WTC11 (cell line): ENCODE results near the gene COL5A2. TPM values are rescaled to one million over a fixed set of nuclear protein-coding genes. Genes with fewer than 3 reads are reported as not detected.

ENCODE experiments used
- ATAC-seq: fragments of 200-7000 bp; cut with Tn5 transposase; 2 replicates; pipeline ENCODE4 v1.10.0; 2021; ENCODE audit warnings: mild to moderate bottlenecking, moderate library complexity
- CTCF ChIA-PET: fragments of 300-600 bp; sonication (Branson Sonifier 250); formaldehyde crosslinking; loops from one replicate; lab custom pipeline; 2021; ENCODE audit warnings: antibody characterized with exemption; lab: Charles Lee
- POLR2A ChIA-PET: fragments of 350-600 bp; sonication (Branson Sonifier 250); formaldehyde crosslinking; loops from one replicate; lab custom pipeline; 2021; ENCODE audit warnings: antibody characterized with exemption; lab: Charles Lee
- DNase-seq: peaks from one replicate; pipeline ENCODE4 v3.0.0; 2021; ENCODE audit warnings: low spot score
- H3K27ac Mint-ChIP-seq: 2 replicates; pipeline ENCODE4 v1.8.0; 2021; ENCODE audit warnings: mixed read lengths
- H3K27me3 Mint-ChIP-seq: 2 replicates; pipeline ENCODE4 v1.8.0; 2021; ENCODE audit warnings: low read depth, mild to moderate bottlenecking, moderate library complexity, mixed read lengths
- H3K36me3 Mint-ChIP-seq: 2 replicates; pipeline ENCODE4 v1.8.0; 2021; ENCODE audit warnings: mixed read lengths
- H3K4me1 Mint-ChIP-seq: 2 replicates; pipeline ENCODE4 v1.8.0; 2022; ENCODE audit warnings: mixed read lengths
- H3K4me3 Mint-ChIP-seq: 2 replicates; pipeline ENCODE4 v1.8.0; 2021; ENCODE audit warnings: mild to moderate bottlenecking, moderate library complexity, mixed read lengths
- H3K9me3 Mint-ChIP-seq: 2 replicates; pipeline ENCODE4 v1.8.0; 2021; ENCODE audit warnings: mixed read lengths
- EMX1 ChIP-seq: fragments of 250-450 bp; sonication (Bioruptor Pico); IDR thresholded peaks from 2 replicates; pipeline ENCODE4 v1.8.0; 2021; ENCODE audit warnings: mild to moderate bottlenecking
- GRHL2 ChIP-seq: fragments of 250-450 bp; sonication (Bioruptor Pico); IDR thresholded peaks from 2 replicates; pipeline ENCODE4 v1.8.0; 2022; ENCODE audit warnings: mild to moderate bottlenecking, moderate library complexity; ENCODE audit not compliant: insufficient replicate concordance, severe bottlenecking
- JAZF1 ChIP-seq: fragments of 250-450 bp; sonication (Bioruptor Pico); IDR thresholded peaks from 2 replicates; pipeline ENCODE4 v1.9.0; 2021; ENCODE audit warnings: moderate library complexity, mild to moderate bottlenecking, inconsistent platforms
- JUN ChIP-seq: sonication (generic); formaldehyde crosslinking; IDR thresholded peaks from 2 replicates; pipeline ENCODE4 v1.8.0; 2023; ENCODE audit warnings: mild to moderate bottlenecking, missing genetic modification reagents
- MYBL2 ChIP-seq: sonication (generic); formaldehyde crosslinking; IDR thresholded peaks from 2 replicates; pipeline ENCODE4 v1.8.1; 2023; ENCODE audit warnings: mild to moderate bottlenecking, moderate library complexity, missing genetic modification reagents
- NFATC4 ChIP-seq: fragments of 250-450 bp; sonication (Bioruptor Pico); IDR thresholded peaks from 2 replicates; pipeline ENCODE4 v1.9.0; 2021; ENCODE audit warnings: mild to moderate bottlenecking
- NFE2L1 ChIP-seq: sonication (generic); formaldehyde crosslinking; IDR thresholded peaks from 2 replicates; pipeline ENCODE4 v1.8.1; 2023; ENCODE audit warnings: missing genetic modification reagents
- RELA ChIP-seq: sonication (generic); formaldehyde crosslinking; IDR thresholded peaks from 2 replicates; pipeline ENCODE4 v1.8.1; 2022; ENCODE audit warnings: missing genetic modification reagents, mild to moderate bottlenecking, borderline replicate concordance
- RORB ChIP-seq: fragments of 250-450 bp; sonication (Bioruptor Pico); IDR thresholded peaks from 2 replicates; pipeline ENCODE4 v1.9.0; 2021; ENCODE audit warnings: mild to moderate bottlenecking
- SMAD3 ChIP-seq: sonication (generic); formaldehyde crosslinking; IDR thresholded peaks from 2 replicates; pipeline ENCODE4 v1.8.0; 2022; ENCODE audit warnings: missing genetic modification reagents, mild to moderate bottlenecking, borderline replicate concordance
- SMAD4 ChIP-seq: sonication (generic); formaldehyde crosslinking; IDR thresholded peaks from 2 replicates; pipeline ENCODE4 v1.8.0; 2022; ENCODE audit warnings: mild to moderate bottlenecking, missing genetic modification reagents
- SP1 ChIP-seq: sonication (generic); formaldehyde crosslinking; conservative IDR thresholded peaks from 2 replicates; pipeline ENCODE4 v1.8.1; 2022; ENCODE audit warnings: missing genetic modification reagents
- ZNF138 ChIP-seq: sonication (generic); formaldehyde crosslinking; conservative IDR thresholded peaks from 2 replicates; pipeline ENCODE4 v1.8.1; 2022; ENCODE audit warnings: mild to moderate bottlenecking, moderate library complexity, missing genetic modification reagents
- ZNF219 ChIP-seq: sonication (generic); formaldehyde crosslinking; IDR thresholded peaks from 2 replicates; pipeline ENCODE4 v1.8.0; 2023; ENCODE audit warnings: missing genetic modification reagents, mild to moderate bottlenecking, borderline replicate concordance
- ZNF396 ChIP-seq: fragments of 250-450 bp; sonication (Bioruptor Pico); IDR thresholded peaks from 2 replicates; pipeline ENCODE4 v1.8.0; 2021; ENCODE audit warnings: mild to moderate bottlenecking, moderate library complexity, borderline replicate concordance
- ZNF423 ChIP-seq: fragments of 250-450 bp; sonication (Bioruptor Pico); IDR thresholded peaks from 2 replicates; pipeline ENCODE4 v2.1.2; 2022; ENCODE audit warnings: mild to moderate bottlenecking, moderate library complexity
- total RNA-seq: library from RNA; stranded (reverse); gene quantifications from 3 replicates; pipeline ENCODE4 v1.2.3, GENCODE V29; 2021
- TF ChIP-seq, protein P1 (sequence below): sonication (generic); formaldehyde crosslinking; IDR thresholded peaks from 2 replicates; pipeline ENCODE4 v1.8.1; 2023; ENCODE audit warnings: mild to moderate bottlenecking, missing genetic modification reagents, moderate library complexity
- TF ChIP-seq, protein P2 (sequence below): sonication (generic); formaldehyde crosslinking; IDR thresholded peaks from 2 replicates; pipeline ENCODE4 v1.8.0; 2022; ENCODE audit warnings: mild to moderate bottlenecking, missing genetic modification reagents
- TF ChIP-seq, protein P3 (sequence below): sonication (generic); formaldehyde crosslinking; IDR thresholded peaks from 2 replicates; pipeline ENCODE4 v1.8.0; 2022; ENCODE audit warnings: mild to moderate bottlenecking, missing genetic modification reagents
- TF ChIP-seq, protein P4 (sequence below): fragments of 250-450 bp; sonication (Bioruptor Pico); IDR thresholded peaks from 2 replicates; pipeline ENCODE4 v2.1.2; 2022; ENCODE audit warnings: mild to moderate bottlenecking, moderate library complexity
- TF ChIP-seq, protein P5 (sequence below): fragments of 250-450 bp; sonication (Bioruptor Pico); IDR thresholded peaks from 2 replicates; pipeline ENCODE4 v1.9.0; 2021; ENCODE audit warnings: mild to moderate bottlenecking, borderline replicate concordance
- TF ChIP-seq, protein P6 (sequence below): sonication (generic); formaldehyde crosslinking; IDR thresholded peaks from 2 replicates; pipeline ENCODE4 v1.8.0; 2023; ENCODE audit warnings: missing genetic modification reagents
- TF ChIP-seq, protein P7 (sequence below): sonication (generic); formaldehyde crosslinking; IDR thresholded peaks from 2 replicates; pipeline ENCODE4 v1.8.1; 2023; ENCODE audit warnings: mild to moderate bottlenecking, missing genetic modification reagents, moderate library complexity
- TF ChIP-seq, protein P8 (sequence below): sonication (generic); formaldehyde crosslinking; IDR thresholded peaks from 2 replicates; pipeline ENCODE4 v1.8.0; 2022; ENCODE audit warnings: mild to moderate bottlenecking, missing genetic modification reagents

The COL5A2 gene
- total RNA-seq, 1 experiment from 2014 or later: 16.0 TPM

DNA sequence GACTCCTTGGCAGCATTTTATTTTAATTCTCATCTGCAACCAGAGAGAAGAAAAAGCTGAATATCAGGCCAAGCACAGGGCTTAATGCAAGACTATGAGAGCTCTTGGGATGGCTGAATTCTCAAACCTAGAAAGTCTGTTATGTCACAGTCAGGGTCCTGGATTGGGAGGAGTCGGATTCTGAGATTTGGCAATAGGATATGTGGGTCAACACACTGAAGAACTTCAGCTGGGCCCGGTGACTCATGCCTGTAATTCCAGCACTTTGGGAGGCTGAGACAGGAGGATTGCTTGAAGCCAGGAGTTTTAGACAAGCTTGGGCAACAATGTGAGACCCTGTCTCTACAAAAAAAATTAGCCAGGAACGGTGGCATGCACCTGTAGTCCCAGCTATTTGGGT lies 103.0 kb downstream of the COL5A2 start:
- ATAC-seq: no peak
- H3K27me3 Mint-ChIP-seq: no peaks in the 10 kb centered on the region
- CTCF ChIA-PET: no interaction called here
- TF ChIP-seq NFE2L1 (no peak), JUN (CRISPR knock-in tag) (no peak), RORB (no peak), ZNF219 (CRISPR knock-in tag) (no peak), ZNF138 (no peak), NFATC4 (CRISPR knock-in tag) (no peak), SMAD3 (CRISPR knock-in tag) (no peak), ZNF396 (no peak)
- TF ChIP-seq, protein P1, sequence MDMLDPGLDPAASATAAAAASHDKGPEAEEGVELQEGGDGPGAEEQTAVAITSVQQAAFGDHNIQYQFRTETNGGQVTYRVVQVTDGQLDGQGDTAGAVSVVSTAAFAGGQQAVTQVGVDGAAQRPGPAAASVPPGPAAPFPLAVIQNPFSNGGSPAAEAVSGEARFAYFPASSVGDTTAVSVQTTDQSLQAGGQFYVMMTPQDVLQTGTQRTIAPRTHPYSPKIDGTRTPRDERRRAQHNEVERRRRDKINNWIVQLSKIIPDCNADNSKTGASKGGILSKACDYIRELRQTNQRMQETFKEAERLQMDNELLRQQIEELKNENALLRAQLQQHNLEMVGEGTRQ (CRISPR knock-in tag): no peak
- TF ChIP-seq, protein P2, sequence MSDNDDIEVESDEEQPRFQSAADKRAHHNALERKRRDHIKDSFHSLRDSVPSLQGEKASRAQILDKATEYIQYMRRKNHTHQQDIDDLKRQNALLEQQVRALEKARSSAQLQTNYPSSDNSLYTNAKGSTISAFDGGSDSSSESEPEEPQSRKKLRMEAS (CRISPR knock-in tag): no peak
- TF ChIP-seq, protein P3, sequence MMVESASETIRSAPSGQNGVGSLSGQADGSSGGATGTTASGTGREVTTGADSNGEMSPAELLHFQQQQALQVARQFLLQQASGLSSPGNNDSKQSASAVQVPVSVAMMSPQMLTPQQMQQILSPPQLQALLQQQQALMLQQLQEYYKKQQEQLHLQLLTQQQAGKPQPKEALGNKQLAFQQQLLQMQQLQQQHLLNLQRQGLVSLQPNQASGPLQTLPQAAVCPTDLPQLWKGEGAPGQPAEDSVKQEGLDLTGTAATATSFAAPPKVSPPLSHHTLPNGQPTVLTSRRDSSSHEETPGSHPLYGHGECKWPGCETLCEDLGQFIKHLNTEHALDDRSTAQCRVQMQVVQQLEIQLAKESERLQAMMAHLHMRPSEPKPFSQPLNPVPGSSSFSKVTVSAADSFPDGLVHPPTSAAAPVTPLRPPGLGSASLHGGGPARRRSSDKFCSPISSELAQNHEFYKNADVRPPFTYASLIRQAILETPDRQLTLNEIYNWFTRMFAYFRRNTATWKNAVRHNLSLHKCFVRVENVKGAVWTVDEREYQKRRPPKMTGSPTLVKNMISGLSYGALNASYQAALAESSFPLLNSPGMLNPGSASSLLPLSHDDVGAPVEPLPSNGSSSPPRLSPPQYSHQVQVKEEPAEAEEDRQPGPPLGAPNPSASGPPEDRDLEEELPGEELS: no peak
- TF ChIP-seq, protein P4, sequence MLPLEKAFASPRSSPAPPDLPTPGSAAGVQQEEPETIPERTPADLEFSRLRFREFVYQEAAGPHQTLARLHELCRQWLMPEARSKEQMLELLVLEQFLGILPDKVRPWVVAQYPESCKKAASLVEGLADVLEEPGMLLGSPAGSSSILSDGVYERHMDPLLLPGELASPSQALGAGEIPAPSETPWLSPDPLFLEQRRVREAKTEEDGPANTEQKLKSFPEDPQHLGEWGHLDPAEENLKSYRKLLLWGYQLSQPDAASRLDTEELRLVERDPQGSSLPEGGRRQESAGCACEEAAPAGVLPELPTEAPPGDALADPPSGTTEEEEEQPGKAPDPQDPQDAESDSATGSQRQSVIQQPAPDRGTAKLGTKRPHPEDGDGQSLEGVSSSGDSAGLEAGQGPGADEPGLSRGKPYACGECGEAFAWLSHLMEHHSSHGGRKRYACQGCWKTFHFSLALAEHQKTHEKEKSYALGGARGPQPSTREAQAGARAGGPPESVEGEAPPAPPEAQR: no peak
- TF ChIP-seq, protein P5, sequence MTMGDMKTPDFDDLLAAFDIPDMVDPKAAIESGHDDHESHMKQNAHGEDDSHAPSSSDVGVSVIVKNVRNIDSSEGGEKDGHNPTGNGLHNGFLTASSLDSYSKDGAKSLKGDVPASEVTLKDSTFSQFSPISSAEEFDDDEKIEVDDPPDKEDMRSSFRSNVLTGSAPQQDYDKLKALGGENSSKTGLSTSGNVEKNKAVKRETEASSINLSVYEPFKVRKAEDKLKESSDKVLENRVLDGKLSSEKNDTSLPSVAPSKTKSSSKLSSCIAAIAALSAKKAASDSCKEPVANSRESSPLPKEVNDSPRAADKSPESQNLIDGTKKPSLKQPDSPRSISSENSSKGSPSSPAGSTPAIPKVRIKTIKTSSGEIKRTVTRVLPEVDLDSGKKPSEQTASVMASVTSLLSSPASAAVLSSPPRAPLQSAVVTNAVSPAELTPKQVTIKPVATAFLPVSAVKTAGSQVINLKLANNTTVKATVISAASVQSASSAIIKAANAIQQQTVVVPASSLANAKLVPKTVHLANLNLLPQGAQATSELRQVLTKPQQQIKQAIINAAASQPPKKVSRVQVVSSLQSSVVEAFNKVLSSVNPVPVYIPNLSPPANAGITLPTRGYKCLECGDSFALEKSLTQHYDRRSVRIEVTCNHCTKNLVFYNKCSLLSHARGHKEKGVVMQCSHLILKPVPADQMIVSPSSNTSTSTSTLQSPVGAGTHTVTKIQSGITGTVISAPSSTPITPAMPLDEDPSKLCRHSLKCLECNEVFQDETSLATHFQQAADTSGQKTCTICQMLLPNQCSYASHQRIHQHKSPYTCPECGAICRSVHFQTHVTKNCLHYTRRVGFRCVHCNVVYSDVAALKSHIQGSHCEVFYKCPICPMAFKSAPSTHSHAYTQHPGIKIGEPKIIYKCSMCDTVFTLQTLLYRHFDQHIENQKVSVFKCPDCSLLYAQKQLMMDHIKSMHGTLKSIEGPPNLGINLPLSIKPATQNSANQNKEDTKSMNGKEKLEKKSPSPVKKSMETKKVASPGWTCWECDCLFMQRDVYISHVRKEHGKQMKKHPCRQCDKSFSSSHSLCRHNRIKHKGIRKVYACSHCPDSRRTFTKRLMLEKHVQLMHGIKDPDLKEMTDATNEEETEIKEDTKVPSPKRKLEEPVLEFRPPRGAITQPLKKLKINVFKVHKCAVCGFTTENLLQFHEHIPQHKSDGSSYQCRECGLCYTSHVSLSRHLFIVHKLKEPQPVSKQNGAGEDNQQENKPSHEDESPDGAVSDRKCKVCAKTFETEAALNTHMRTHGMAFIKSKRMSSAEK (CRISPR knock-in tag): no peak
- TF ChIP-seq, all 79 proteins: peak for 0
- H3K4me1 Mint-ChIP-seq: no peaks in the 10 kb centered on the region
- no peaks in the 10 kb centered on the region for H3K9me3 Mint-ChIP-seq
- no peak overlapping the region for H3K4me3 Mint-ChIP-seq
- no peak overlapping the region for H3K27ac Mint-ChIP-seq
- no peak for DNase-seq
- POLR2A ChIA-PET: interaction anchor here (0.8 kb wide), 1 partner anchor 156 kb away, joined by 3 read pairs; no protein-coding TSS in a partner anchor
- no peaks in the 10 kb centered on the region for H3K36me3 Mint-ChIP-seq

DNA sequence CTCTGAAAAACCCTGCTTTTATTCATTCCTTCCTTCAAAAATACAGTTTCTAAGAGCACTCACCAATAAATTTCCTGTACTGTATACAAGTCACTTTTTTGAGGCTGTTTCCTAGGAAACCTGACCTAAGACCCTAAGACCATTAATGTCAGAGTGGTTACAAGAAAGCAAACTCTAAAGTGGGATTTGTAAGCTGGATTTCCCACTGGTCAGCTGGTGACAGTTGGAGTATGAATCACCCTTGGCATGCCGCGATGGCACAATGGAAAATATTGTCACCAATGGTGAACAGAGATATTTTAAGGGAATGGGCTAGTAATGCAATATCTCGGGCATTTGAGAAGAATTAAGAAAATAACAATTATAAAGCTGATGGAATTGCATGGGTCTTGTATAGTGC lies 103.4 kb downstream of the COL5A2 start:
- Mint-ChIP-seq H3K9me3 (no peaks in the 10 kb centered on the region), H3K4me1 (no peaks in the 10 kb centered on the region)
- TF ChIP-seq, protein P6, sequence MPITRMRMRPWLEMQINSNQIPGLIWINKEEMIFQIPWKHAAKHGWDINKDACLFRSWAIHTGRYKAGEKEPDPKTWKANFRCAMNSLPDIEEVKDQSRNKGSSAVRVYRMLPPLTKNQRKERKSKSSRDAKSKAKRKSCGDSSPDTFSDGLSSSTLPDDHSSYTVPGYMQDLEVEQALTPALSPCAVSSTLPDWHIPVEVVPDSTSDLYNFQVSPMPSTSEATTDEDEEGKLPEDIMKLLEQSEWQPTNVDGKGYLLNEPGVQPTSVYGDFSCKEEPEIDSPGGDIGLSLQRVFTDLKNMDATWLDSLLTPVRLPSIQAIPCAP (CRISPR knock-in tag): no peak
- TF ChIP-seq EMX1 (CRISPR knock-in tag): no peak
- no peak for TF ChIP-seq SP1
- TF ChIP-seq JAZF1 (CRISPR knock-in tag): no peak
- no peak for TF ChIP-seq RELA (CRISPR knock-in tag)
- TF ChIP-seq ZNF219 (CRISPR knock-in tag): no peak
- TF ChIP-seq, protein P7, sequence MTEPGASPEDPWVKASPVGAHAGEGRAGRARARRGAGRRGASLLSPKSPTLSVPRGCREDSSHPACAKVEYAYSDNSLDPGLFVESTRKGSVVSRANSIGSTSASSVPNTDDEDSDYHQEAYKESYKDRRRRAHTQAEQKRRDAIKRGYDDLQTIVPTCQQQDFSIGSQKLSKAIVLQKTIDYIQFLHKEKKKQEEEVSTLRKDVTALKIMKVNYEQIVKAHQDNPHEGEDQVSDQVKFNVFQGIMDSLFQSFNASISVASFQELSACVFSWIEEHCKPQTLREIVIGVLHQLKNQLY: no peak
- no peak for TF ChIP-seq SMAD4
- TF ChIP-seq ZNF423 (CRISPR knock-in tag): no peak
- no peak for TF ChIP-seq GRHL2 (CRISPR knock-in tag)
- TF ChIP-seq, protein P8, sequence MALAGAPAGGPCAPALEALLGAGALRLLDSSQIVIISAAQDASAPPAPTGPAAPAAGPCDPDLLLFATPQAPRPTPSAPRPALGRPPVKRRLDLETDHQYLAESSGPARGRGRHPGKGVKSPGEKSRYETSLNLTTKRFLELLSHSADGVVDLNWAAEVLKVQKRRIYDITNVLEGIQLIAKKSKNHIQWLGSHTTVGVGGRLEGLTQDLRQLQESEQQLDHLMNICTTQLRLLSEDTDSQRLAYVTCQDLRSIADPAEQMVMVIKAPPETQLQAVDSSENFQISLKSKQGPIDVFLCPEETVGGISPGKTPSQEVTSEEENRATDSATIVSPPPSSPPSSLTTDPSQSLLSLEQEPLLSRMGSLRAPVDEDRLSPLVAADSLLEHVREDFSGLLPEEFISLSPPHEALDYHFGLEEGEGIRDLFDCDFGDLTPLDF (CRISPR knock-in tag): no peak
- no peak for TF ChIP-seq MYBL2 (CRISPR knock-in tag)

More for the DNA sequence above, 103.4 kb downstream of the COL5A2 start:
- no peak overlapping the region for H3K4me3 Mint-ChIP-seq
- DNase-seq (no peak), ATAC-seq (no peak)
- H3K27me3 Mint-ChIP-seq: no peaks in the 10 kb centered on the region
- ChIA-PET CTCF (no interaction called here), POLR2A (interaction anchor here (0.8 kb wide), 1 partner anchor 155 kb away, joined by 3 read pairs; no protein-coding TSS in a partner anchor)
- H3K36me3 Mint-ChIP-seq: no peaks in the 10 kb centered on the region
- no peak overlapping the region for H3K27ac Mint-ChIP-seq
